ENCODE measurements around the gene THAP5. TPM values are rescaled to one million over a fixed set of nuclear protein-coding genes. Genes with fewer than 3 reads are reported as not detected.

The THAP5 gene
- total RNA-seq, 1 experiment from 2014 or later = 19.5 TPM

GRCh38 chr7:108569381-108570145 lies at the start of gene THAP5, which contains the start of gene DNAJB9 (continued):
- no peak for TF ChIP-seq CDX4 (CRISPR knock-in tag; IDR thresholded peaks at IDR 0.05; ENCODE audit: borderline replicate concordance)
- TF ChIP-seq FOXP1 (CRISPR knock-in tag; IDR thresholded peaks at IDR 0.05; ENCODE audit: borderline replicate concordance) = peak; percentile 93
- no peak for TF ChIP-seq GRHL2 (CRISPR knock-in tag; IDR thresholded peaks at IDR 0.05; ENCODE audit: insufficient replicate concordance, severe bottlenecking)
- peak; percentile 72; the same call in 1 of the 2 replicates for TF ChIP-seq IRF2 (CRISPR knock-in tag; IDR thresholded peaks at IDR 0.05; ENCODE audit: borderline replicate concordance, low read depth)
- no peak; the same call in 1 of the 2 replicates for TF ChIP-seq ATF3 (CRISPR knock-in tag; conservative IDR thresholded peaks at IDR 0.05)
- peak; percentile 65; the same call in 1 of the 2 replicates for TF ChIP-seq ZNF532 (CRISPR knock-in tag; IDR thresholded peaks at IDR 0.05; ENCODE audit: borderline replicate concordance)
- TF ChIP-seq MLX (CRISPR knock-in tag; IDR thresholded peaks at IDR 0.05) = 0 out of 2 replicates have a peak, but pooled peaks have one; percentile 57
- TF ChIP-seq ZNF281 (CRISPR knock-in tag; IDR thresholded peaks at IDR 0.05) = 0 out of 2 replicates have a peak, but pooled peaks have one; percentile 59
- TF ChIP-seq ELF4 (CRISPR knock-in tag; IDR thresholded peaks at IDR 0.05; ENCODE audit: low read depth) = 0 out of 2 replicates have a peak, but pooled peaks have one; percentile 24
- TF ChIP-seq KAT7 (CRISPR knock-in tag; IDR thresholded peaks at IDR 0.05; ENCODE audit: borderline replicate concordance) = no peak; the same call in 1 of the 2 replicates
- peak; percentile 97 for TF ChIP-seq ZNF232 (CRISPR knock-in tag; IDR thresholded peaks at IDR 0.05)
- TF ChIP-seq ATF2 (CRISPR knock-in tag; IDR thresholded peaks at IDR 0.05; ENCODE audit: borderline replicate concordance, low read depth) = no peak
- TF ChIP-seq SMAD4 (CRISPR knock-in tag; IDR thresholded peaks at IDR 0.05) = no peak
- TF ChIP-seq MYBL2 (CRISPR knock-in tag; IDR thresholded peaks at IDR 0.05) = peak; percentile 97
- TF ChIP-seq GTF2I (CRISPR knock-in tag; conservative IDR thresholded peaks at IDR 0.05) = 0 out of 2 replicates have a peak, but pooled peaks have one; percentile 18
- TF ChIP-seq ERG (CRISPR knock-in tag; IDR thresholded peaks at IDR 0.05) = no peak
- TF ChIP-seq USF1 (CRISPR knock-in tag; IDR thresholded peaks at IDR 0.05) = peak; percentile 99
- no peak for TF ChIP-seq FOXJ3 (CRISPR knock-in tag; IDR thresholded peaks at IDR 0.05; ENCODE audit: borderline replicate concordance)
- peak; percentile 95 for TF ChIP-seq CREB1 (CRISPR knock-in tag; IDR thresholded peaks at IDR 0.05)
- no peak for TF ChIP-seq JUN (CRISPR knock-in tag; IDR thresholded peaks at IDR 0.05)
- TF ChIP-seq NFATC4 (CRISPR knock-in tag; IDR thresholded peaks at IDR 0.05) = no peak
- peak; percentile 59 for TF ChIP-seq ZNF423 (CRISPR knock-in tag; IDR thresholded peaks at IDR 0.05)
- no peak for TF ChIP-seq ZNF219 (CRISPR knock-in tag; IDR thresholded peaks at IDR 0.05; ENCODE audit: borderline replicate concordance)
